ENCODE measurements around the gene PDLIM7. TPM values are rescaled to one million over a fixed set of nuclear protein-coding genes. Genes with fewer than 3 reads are reported as not detected.

PDLIM7 gene
- total and polyA plus RNA-seq, 2 of the 8 experiments (the other 6 are each of a cell fraction or from before 2014, with no cell fraction given), result 67.3 to 94.2 TPM

- no peak for FAIRE-seq
- peak overlapping the region; percentile 80; the same call in 1 of the 2 replicates for H4K8ac ChIP-seq (ENCODE audit: extremely low read depth, insufficient read depth, low read length)
- no peak overlapping the region; the same call in 1 of the 2 replicates for H2BK5ac ChIP-seq (ENCODE audit: low read depth, low read length)
- no peak overlapping the region for H2AFZ ChIP-seq (ENCODE audit: low read length)
- H3K14ac ChIP-seq (ENCODE audit: insufficient read length), result no peak overlapping the region
- no peak overlapping the region for H3K23ac ChIP-seq (ENCODE audit: insufficient read length)
- no peak overlapping the region for H2AK5ac ChIP-seq (ENCODE audit: low read depth, low read length)
- no peaks in the 10 kb centered on the region for H3K9me3 ChIP-seq (ENCODE audit: insufficient read depth in 2 of 2, low read depth in 1 of 2, low read length in 1 of 2)
- H3K27ac ChIP-seq (ENCODE audit: low read depth, low read length), result peak overlapping the region; percentile 15; the same call in 1 of the 2 replicates
- WGBS, 2 experiments (ENCODE audit: extremely low coverage in 1 of 2, insufficient coverage in 1 of 2, insufficient read length in 1 of 2, insufficient replicate concordance in 2 of 2, low coverage in 1 of 2, low lambda C conversion rate in 2 of 2, missing lambda C conversion rate in 1 of 2), result 88% methylated on average over 22 of the region's 22 CpGs; no CpG with 5 or more reads in 1 of the 2 experiments
- ChIA-PET CTCF (ENCODE audit: partially characterized antibody) (interaction anchor here (0.9 to 12.7 kb wide), 4 partner anchors 8 to 23 kb away, joined by 5 to 306 read pairs (median 84); partner anchors contain the start of genes DDX41, DOK3 and PDLIM7), POLR2A (ENCODE audit: partially characterized antibody) (interaction anchor here (1.1 to 67.5 kb wide), 3 partner anchors 4 to 29 kb away, joined by 3 to 3349 read pairs (median 3349); partner anchors contain the start of genes DBN1, DOK3, PDLIM7 and PRR7)
- no peaks in the 10 kb centered on the region for H3K4me1 ChIP-seq (replicated peaks in 1 of 4; ENCODE audit: control insufficient read depth in 3 of 4, insufficient read depth in 4 of 4, low read length in 3 of 4)
- H3K4me2 ChIP-seq (ENCODE audit: insufficient read depth in 1 of 2, low read depth in 2 of 2, low read length in 2 of 2), result no peak overlapping the region
- H2BK20ac ChIP-seq (ENCODE audit: low read length), result no peak overlapping the region
- H3K23me2 ChIP-seq (ENCODE audit: low read depth, low read length), result no peaks in the 10 kb centered on the region
- no peaks in the 10 kb centered on the region for H3K79me2 ChIP-seq (ENCODE audit: control insufficient read depth in 1 of 2, insufficient read depth in 2 of 2, low read length in 2 of 2)
- H4K20me1 ChIP-seq (replicated peaks in 1 of 2; ENCODE audit: control insufficient read depth in 1 of 2, insufficient read depth in 2 of 2, low read length in 2 of 2), result peaks cover 5 to 11% of the 10 kb centered on the region in 2 experiments
- no peak overlapping the region; the same call in 1 of the 2 replicates for H3K18ac ChIP-seq (ENCODE audit: extremely low read depth, low read length)
- H3K79me1 ChIP-seq (ENCODE audit: low read depth, low read length), result peaks cover 4% of the 10 kb centered on the region; the same call in 1 of the 2 replicates
- DNase-seq (ENCODE audit: low read depth in 1 of 2, low spot score in 2 of 2), result no peak
- H3K4me3 ChIP-seq (ENCODE audit: extremely low read depth in 1 of 4, insufficient read depth in 2 of 4, low read depth in 3 of 4, low read length in 4 of 4), result no peak overlapping the region
- H2BK120ac ChIP-seq (replicated peaks; ENCODE audit: low read depth, low read length), result no peak overlapping the region
- no peak overlapping the region for H2BK15ac ChIP-seq (ENCODE audit: low read length)
- H3K27me3 ChIP-seq (replicated peaks in 1 of 4; ENCODE audit: control insufficient read depth in 3 of 4, extremely low read depth in 1 of 4, insufficient read depth in 3 of 4, low read length in 3 of 4), result no peaks in the 10 kb centered on the region
- H3K56ac ChIP-seq (replicated peaks; ENCODE audit: insufficient read length, low read depth, low read length), result no peak overlapping the region
- no peak overlapping the region for H2BK12ac ChIP-seq (ENCODE audit: low read depth, low read length)
- H4K5ac ChIP-seq (ENCODE audit: insufficient read length, low read depth, low read length), result no peak overlapping the region
- H4K91ac ChIP-seq (replicated peaks; ENCODE audit: insufficient read length, low read length), result peak overlapping the region; percentile 40
- H3K4ac ChIP-seq (replicated peaks; ENCODE audit: insufficient read length, low read depth, low read length), result no peak overlapping the region
- peaks cover 18 to 48% (median 30%) of the 10 kb centered on the region in 4 experiments for H3K36me3 ChIP-seq (ENCODE audit: control insufficient read depth in 2 of 4, insufficient read depth in 4 of 4, low read length in 3 of 4)
- H3K9ac ChIP-seq (replicated peaks in 1 of 4; ENCODE audit: extremely low read depth in 1 of 4, low read depth in 3 of 4, low read length in 3 of 4), result no peak overlapping the region; a peak in 1 of 7 replicates
- TF ChIP-seq CBX8 (IDR thresholded peaks at IDR 0.05; ENCODE audit: borderline replicate concordance, low read depth, low read length) (no peak), USF2 (IDR thresholded peaks at IDR 0.05; ENCODE audit: low read length) (no peak), POU5F1 (IDR thresholded peaks at IDR 0.05; ENCODE audit: low read depth, low read length) (no peak), POLR2A (IDR thresholded peaks at IDR 0.05; ENCODE audit: control extremely low read depth in 1 of 2, low read depth in 2 of 2, low read length in 2 of 2) (peak in 1 of 2 experiments; percentile 76; a peak in 2 of 3 replicates), SAP30 (IDR thresholded peaks at IDR 0.05; ENCODE audit: insufficient read depth, insufficient replicate concordance, low read length) (no peak), CEBPB (IDR thresholded peaks at IDR 0.05; ENCODE audit: low read depth, low read length) (no peak), EZH2 (IDR thresholded peaks at IDR 0.05; ENCODE audit: low read depth, low read length, severe bottlenecking) (no peak), SP4 (IDR thresholded peaks at IDR 0.05; ENCODE audit: low read length) (no peak), MAFK (IDR thresholded peaks at IDR 0.05; ENCODE audit: low read depth, low read length) (no peak), CHD2 (IDR thresholded peaks at IDR 0.05; ENCODE audit: low read length) (no peak)
Measured at GRCh38 chr5:177483994-177484901, 13.2 kb downstream of the PDLIM7 start.

All from H1 (cell line).